SK-N-MC (cell line): ENCODE data around the gene NEUROD2.

Source experiments
- DNase-seq: peaks from one replicate; pipeline ENCODE4 v3.0.0-alpha.2; 2011; ENCODE audit warnings: low read depth, low spot score
- H3K27ac ChIP-seq: fragments of 200-600 bp; sonication (generic); 2 replicates; pipeline ENCODE4 v1.5.1; 2016; ENCODE audit warnings: mixed run types
- H3K36me3 ChIP-seq: fragments of 200-600 bp; sonication (generic); 2 replicates; pipeline ENCODE4 v1.6.1; 2017; ENCODE audit warnings: antibody characterized with exemption, low read length, mixed read lengths; ENCODE audit not compliant: insufficient read depth
- H3K4me3 ChIP-seq: fragments of 200-600 bp; sonication (generic); 2 replicates; pipeline ENCODE4 v1.5.1; 2016
- H3K9ac ChIP-seq: fragments of 200-600 bp; sonication (generic); 2 replicates; pipeline ENCODE4 v1.8.0; 2017; ENCODE audit warnings: mixed run types, mixed read lengths; ENCODE audit not compliant: insufficient read length
- H3K9me3 ChIP-seq: fragments of 200-600 bp; sonication (generic); 2 replicates; pipeline ENCODE4 v1.6.1; 2017; ENCODE audit warnings: low read depth, mild to moderate bottlenecking, antibody characterized with exemption, low read length, moderate library complexity, mixed read lengths
- EZH2 ChIP-seq: fragments of 200-600 bp; sonication (generic); IDR thresholded peaks from one replicate; pipeline ENCODE4 v1.6.1; 2017; ENCODE audit warnings: antibody characterized with exemption
- FOXP2 ChIP-seq: optimal IDR thresholded peaks from 2 replicates; pipeline ENCODE3; 2011; ENCODE audit warnings: mild to moderate bottlenecking, moderate library complexity; ENCODE audit not compliant: insufficient read depth; ENCODE audit errors: extremely low read length, control extremely low read depth
- POLR2AphosphoS5 ChIP-seq: IDR thresholded peaks from 2 replicates; pipeline ENCODE4 v1.6.1; 2012; ENCODE audit warnings: mild to moderate bottlenecking, low read depth, low read length, borderline replicate concordance

Gene NEUROD2

GRCh38 chr17:39582658-39583057 lies 25.1 kb downstream of the NEUROD2 start:
- TF ChIP-seq POLR2AphosphoS5 (no peak), EZH2 (no peak), FOXP2 (no peak)
- DNase-seq, result no peak
- no peak overlapping the region for H3K9ac ChIP-seq
- H3K27ac ChIP-seq, result no peak overlapping the region
- H3K4me3 ChIP-seq, result no peak overlapping the region
- no peaks in the 10 kb centered on the region for H3K36me3 ChIP-seq
- H3K9me3 ChIP-seq, result no peaks in the 10 kb centered on the region

GRCh38 chr17:39581759-39582085 lies 26.0 kb downstream of the NEUROD2 start:
- Histone ChIP-seq H3K4me3 (no peak overlapping the region), H3K9ac (no peak overlapping the region), H3K36me3 (no peaks in the 10 kb centered on the region), H3K27ac (no peak overlapping the region), H3K9me3 (no peaks in the 10 kb centered on the region)
- no peak for TF ChIP-seq FOXP2
- no peak for TF ChIP-seq EZH2
- TF ChIP-seq POLR2AphosphoS5, result no peak
- DNase-seq, result no peak

GRCh38 chr17:39581071-39581758 lies 26.5 kb downstream of the NEUROD2 start:
- no peak overlapping the region for H3K27ac ChIP-seq
- TF ChIP-seq EZH2, result no peak
- TF ChIP-seq FOXP2, result no peak
- TF ChIP-seq POLR2AphosphoS5, result no peak
- no peak overlapping the region for H3K4me3 ChIP-seq
- H3K9me3 ChIP-seq, result no peaks in the 10 kb centered on the region
- no peak overlapping the region for H3K9ac ChIP-seq
- no peaks in the 10 kb centered on the region for H3K36me3 ChIP-seq
- no peak for DNase-seq

- no peak overlapping the region for H3K9ac ChIP-seq
- no peaks in the 10 kb centered on the region for H3K36me3 ChIP-seq
- no peaks in the 10 kb centered on the region for H3K9me3 ChIP-seq
- H3K27ac ChIP-seq, result no peak overlapping the region
- no peak overlapping the region for H3K4me3 ChIP-seq
- DNase-seq, result no peak
- no peak for TF ChIP-seq FOXP2
- TF ChIP-seq EZH2, result no peak
- no peak for TF ChIP-seq POLR2AphosphoS5
Measured at GRCh38 chr17:39580082-39580468, 27.6 kb downstream of the NEUROD2 start.

GRCh38 chr17:39579318-39580081 lies 28.2 kb downstream of the NEUROD2 start:
- no peak for DNase-seq
- Histone ChIP-seq H3K36me3 (no peaks in the 10 kb centered on the region), H3K9me3 (no peaks in the 10 kb centered on the region), H3K9ac (no peak overlapping the region), H3K27ac (no peak overlapping the region), H3K4me3 (no peak overlapping the region)
- TF ChIP-seq FOXP2 (no peak), EZH2 (no peak), POLR2AphosphoS5 (no peak)

GRCh38 chr17:39578272-39578671 lies 29.4 kb downstream of the NEUROD2 start:
- H3K36me3 ChIP-seq, result no peaks in the 10 kb centered on the region
- no peak overlapping the region for H3K9ac ChIP-seq
- no peaks in the 10 kb centered on the region for H3K9me3 ChIP-seq
- no peak for DNase-seq
- no peak overlapping the region for H3K4me3 ChIP-seq
- H3K27ac ChIP-seq, result no peak overlapping the region
- TF ChIP-seq POLR2AphosphoS5, result no peak
- TF ChIP-seq EZH2, result no peak
- TF ChIP-seq FOXP2, result no peak

GRCh38 chr17:39576187-39576586 lies 31.5 kb downstream of the NEUROD2 start:
- Histone ChIP-seq H3K36me3 (peaks cover 2% of the 10 kb centered on the region; the same call in 1 of the 2 replicates), H3K9ac (no peak overlapping the region), H3K9me3 (no peaks in the 10 kb centered on the region), H3K4me3 (no peak overlapping the region), H3K27ac (no peak overlapping the region)
- DNase-seq, result no peak
- TF ChIP-seq POLR2AphosphoS5 (no peak), FOXP2 (no peak)

GRCh38 chr17:39573447-39574298 lies 34.0 kb downstream of the NEUROD2 start:
- H3K36me3 ChIP-seq, result peaks cover 5% of the 10 kb centered on the region; the same call in 1 of the 2 replicates
- H3K9ac ChIP-seq, result no peak overlapping the region
- peak overlapping the region; percentile 63 for H3K4me3 ChIP-seq
- DNase-seq, result no peak
- no peaks in the 10 kb centered on the region for H3K9me3 ChIP-seq
- H3K27ac ChIP-seq, result no peak overlapping the region
- TF ChIP-seq EZH2 (no peak), POLR2AphosphoS5 (no peak), FOXP2 (no peak)

- peaks cover 5% of the 10 kb centered on the region; the same call in 1 of the 2 replicates for H3K36me3 ChIP-seq
- no peak for DNase-seq
- no peak for TF ChIP-seq EZH2
- TF ChIP-seq FOXP2, result no peak
- TF ChIP-seq POLR2AphosphoS5, result no peak
- no peak overlapping the region for H3K27ac ChIP-seq
- H3K9ac ChIP-seq, result no peak overlapping the region
- no peaks in the 10 kb centered on the region for H3K9me3 ChIP-seq
- no peak overlapping the region for H3K4me3 ChIP-seq
Measured at GRCh38 chr17:39572121-39572520, 35.6 kb downstream of the NEUROD2 start.
